ENCODE measurements around the gene STK24.

GRCh38 chr13:98397221-98397620, 179.7 kb downstream of the STK24 start:
- peak; percentile 42 for TF ChIP-seq CTCF (IDR thresholded peaks at IDR 0.05)
- TF ChIP-seq EP300 (IDR thresholded peaks at IDR 0.05; ENCODE audit: borderline replicate concordance in 1 of 2, low read depth in 1 of 2, low read length in 1 of 2) = no peak
- TF ChIP-seq POLR2AphosphoS5 (IDR thresholded peaks at IDR 0.05; ENCODE audit: low read depth, low read length) = no peak
- no peak for TF ChIP-seq TAF1 (IDR thresholded peaks at IDR 0.05; ENCODE audit: borderline replicate concordance, low read depth, low read length)
- no peak for TF ChIP-seq YY1 (IDR thresholded peaks at IDR 0.05; ENCODE audit: low read depth)
- TF ChIP-seq, protein P1, sequence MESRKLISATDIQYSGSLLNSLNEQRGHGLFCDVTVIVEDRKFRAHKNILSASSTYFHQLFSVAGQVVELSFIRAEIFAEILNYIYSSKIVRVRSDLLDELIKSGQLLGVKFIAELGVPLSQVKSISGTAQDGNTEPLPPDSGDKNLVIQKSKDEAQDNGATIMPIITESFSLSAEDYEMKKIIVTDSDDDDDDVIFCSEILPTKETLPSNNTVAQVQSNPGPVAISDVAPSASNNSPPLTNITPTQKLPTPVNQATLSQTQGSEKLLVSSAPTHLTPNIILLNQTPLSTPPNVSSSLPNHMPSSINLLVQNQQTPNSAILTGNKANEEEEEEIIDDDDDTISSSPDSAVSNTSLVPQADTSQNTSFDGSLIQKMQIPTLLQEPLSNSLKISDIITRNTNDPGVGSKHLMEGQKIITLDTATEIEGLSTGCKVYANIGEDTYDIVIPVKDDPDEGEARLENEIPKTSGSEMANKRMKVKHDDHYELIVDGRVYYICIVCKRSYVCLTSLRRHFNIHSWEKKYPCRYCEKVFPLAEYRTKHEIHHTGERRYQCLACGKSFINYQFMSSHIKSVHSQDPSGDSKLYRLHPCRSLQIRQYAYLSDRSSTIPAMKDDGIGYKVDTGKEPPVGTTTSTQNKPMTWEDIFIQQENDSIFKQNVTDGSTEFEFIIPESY (IDR thresholded peaks at IDR 0.05; ENCODE audit: borderline replicate concordance, low read depth) = no peak
- TF ChIP-seq TCF12 (IDR thresholded peaks at IDR 0.05) = no peak
- no peak for TF ChIP-seq FOXJ3 (CRISPR knock-in tag; IDR thresholded peaks at IDR 0.05)
- TF ChIP-seq, protein P2, sequence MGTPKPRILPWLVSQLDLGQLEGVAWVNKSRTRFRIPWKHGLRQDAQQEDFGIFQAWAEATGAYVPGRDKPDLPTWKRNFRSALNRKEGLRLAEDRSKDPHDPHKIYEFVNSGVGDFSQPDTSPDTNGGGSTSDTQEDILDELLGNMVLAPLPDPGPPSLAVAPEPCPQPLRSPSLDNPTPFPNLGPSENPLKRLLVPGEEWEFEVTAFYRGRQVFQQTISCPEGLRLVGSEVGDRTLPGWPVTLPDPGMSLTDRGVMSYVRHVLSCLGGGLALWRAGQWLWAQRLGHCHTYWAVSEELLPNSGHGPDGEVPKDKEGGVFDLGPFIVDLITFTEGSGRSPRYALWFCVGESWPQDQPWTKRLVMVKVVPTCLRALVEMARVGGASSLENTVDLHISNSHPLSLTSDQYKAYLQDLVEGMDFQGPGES (IDR thresholded peaks at IDR 0.05; ENCODE audit: low read depth, low read length) = no peak
- TF ChIP-seq NFIC (IDR thresholded peaks at IDR 0.05; ENCODE audit: borderline replicate concordance) = no peak
